GM21381 (cell line): ENCODE data around the gene KRI1.

Source experiments
- ATAC-seq: cut with Tn5 transposase; IDR thresholded peaks from one replicate; pipeline ENCODE4 v1.9.1; 2021; ENCODE audit warnings: mild to moderate bottlenecking, moderate library complexity; ENCODE audit not compliant: unreplicated experiment

The KRI1 gene

GRCh38 chr19:10520652-10521318 lies 45.0 kb downstream of the KRI1 start:
- no peak for ATAC-seq

GRCh38 chr19:10519421-10519820 lies 46.4 kb downstream of the KRI1 start:
- ATAC-seq = no peak

- no peak for ATAC-seq
Observed at GRCh38 chr19:10518444-10519361, 47.1 kb downstream of the KRI1 start.

GRCh38 chr19:10517760-10518443 lies 47.9 kb downstream of the KRI1 start:
- ATAC-seq = no peak

GRCh38 chr19:10517361-10517759 lies 48.5 kb downstream of the KRI1 start, which contains the start of gene S1PR5:
S1PR5 (minus strand) TSS chr19:10517447; CDS start chr19:10515011, 2,436 bp downstream.
- no peak for ATAC-seq

GRCh38 chr19:10516671-10517286 lies 49.0 kb downstream of the KRI1 start:
- no peak for ATAC-seq

- no peak for ATAC-seq
Observed at GRCh38 chr19:10516064-10516385, 49.8 kb downstream of the KRI1 start.

GRCh38 chr19:10514211-10515145 lies 51.3 kb downstream of the KRI1 start:
- ATAC-seq = no peak

GRCh38 chr19:10513223-10513622 lies 52.6 kb downstream of the KRI1 start:
- no peak for ATAC-seq

GRCh38 chr19:10510301-10510802 lies 55.5 kb downstream of the KRI1 start:
- no peak for ATAC-seq

GRCh38 chr19:10508707-10509106 lies 57.1 kb downstream of the KRI1 start:
- ATAC-seq = no peak

- no peak for ATAC-seq
Observed at GRCh38 chr19:10508036-10508435, 57.8 kb downstream of the KRI1 start.

- no peak for ATAC-seq
Observed at GRCh38 chr19:10505583-10506229, 60.1 kb downstream of the KRI1 start.
